NCI-H2227 treated with DMSO at 0.1 percent for 48 hours (cell line): ENCODE measurements around the gene COQ8A.
"Not testable (repeated sequence)": the region's sequence is repeated elsewhere in the genome, so short reads cannot be mapped to it uniquely, and the experiment has no call there.

Experiments used
- DNase-seq: peaks from one replicate; lab custom pipeline; 2025; lab: John Stamatoyannopoulos, UW

Gene COQ8A

GRCh38 chr1:226929260-226930111, 10.6 kb upstream of the COQ8A start:
- DNase-seq, result not testable (repeated sequence)

- DNase-seq, result no peak
Observed at GRCh38 chr1:226934483-226935237, 5.4 kb upstream of the COQ8A start.

DNA sequence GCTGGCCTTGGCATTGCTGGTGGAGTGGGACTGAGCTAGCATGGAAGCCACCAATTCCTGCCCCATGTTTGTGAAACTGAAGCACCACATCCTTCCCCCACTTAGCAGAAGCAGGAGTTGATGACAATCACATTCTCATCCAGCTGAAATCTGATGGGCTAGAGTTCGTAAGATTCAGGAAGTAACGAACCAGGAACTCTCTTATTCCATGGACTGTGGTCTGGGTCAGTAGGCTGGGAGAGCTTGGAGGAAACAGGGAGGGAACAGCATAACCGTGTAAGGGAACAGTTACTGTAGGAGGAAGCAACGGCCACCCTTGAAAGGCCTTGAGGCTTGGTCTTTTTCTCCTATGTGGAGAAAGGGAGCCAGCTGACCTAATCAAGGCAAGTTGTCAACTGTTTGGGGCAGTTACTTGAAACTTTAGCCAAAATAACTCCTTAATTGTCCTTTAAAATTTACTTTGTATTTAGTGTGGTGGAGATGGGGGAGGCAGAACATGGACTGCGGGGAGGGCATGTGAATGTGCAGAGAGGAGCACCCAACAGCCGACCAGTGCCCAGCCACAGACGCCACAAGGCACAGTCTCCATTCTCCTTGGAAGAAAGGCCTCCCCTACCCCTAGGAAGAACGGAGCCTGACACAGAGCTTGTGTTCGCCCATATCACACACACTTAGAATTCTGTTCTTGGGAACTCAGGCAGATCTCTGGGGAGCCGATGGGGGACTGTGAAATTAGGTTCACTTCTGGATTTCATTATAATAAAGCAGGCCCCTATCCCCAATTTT, 2.0 kb upstream of the COQ8A start:
- no peak for DNase-seq

DNA sequence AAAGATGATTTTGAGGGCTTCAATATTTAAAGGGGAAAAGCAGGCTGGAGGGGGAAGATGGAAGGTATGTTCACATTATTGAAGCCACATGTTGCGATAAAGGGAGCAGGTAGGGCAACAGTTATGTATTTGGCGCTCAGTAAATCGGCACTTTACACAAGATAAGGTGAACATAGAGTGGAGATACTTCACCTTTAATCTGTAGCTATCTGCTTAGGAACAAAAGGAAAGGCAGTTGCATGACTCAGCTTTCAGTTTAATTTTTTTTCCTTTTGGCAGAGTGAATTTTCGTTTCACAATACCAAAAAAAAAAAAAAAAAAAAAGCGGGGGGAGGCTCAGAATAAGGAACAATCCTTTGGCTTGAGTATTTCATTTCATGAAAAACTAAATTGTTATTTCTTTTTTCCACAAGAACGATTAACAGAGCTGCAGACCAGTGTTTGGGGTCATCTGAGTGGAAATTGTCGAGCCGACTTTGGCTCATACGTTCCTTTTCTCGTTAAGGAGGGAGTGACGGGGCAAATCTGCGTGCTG, 1.1 kb upstream of the COQ8A start:
- peak; percentile 41 for DNase-seq

DNA sequence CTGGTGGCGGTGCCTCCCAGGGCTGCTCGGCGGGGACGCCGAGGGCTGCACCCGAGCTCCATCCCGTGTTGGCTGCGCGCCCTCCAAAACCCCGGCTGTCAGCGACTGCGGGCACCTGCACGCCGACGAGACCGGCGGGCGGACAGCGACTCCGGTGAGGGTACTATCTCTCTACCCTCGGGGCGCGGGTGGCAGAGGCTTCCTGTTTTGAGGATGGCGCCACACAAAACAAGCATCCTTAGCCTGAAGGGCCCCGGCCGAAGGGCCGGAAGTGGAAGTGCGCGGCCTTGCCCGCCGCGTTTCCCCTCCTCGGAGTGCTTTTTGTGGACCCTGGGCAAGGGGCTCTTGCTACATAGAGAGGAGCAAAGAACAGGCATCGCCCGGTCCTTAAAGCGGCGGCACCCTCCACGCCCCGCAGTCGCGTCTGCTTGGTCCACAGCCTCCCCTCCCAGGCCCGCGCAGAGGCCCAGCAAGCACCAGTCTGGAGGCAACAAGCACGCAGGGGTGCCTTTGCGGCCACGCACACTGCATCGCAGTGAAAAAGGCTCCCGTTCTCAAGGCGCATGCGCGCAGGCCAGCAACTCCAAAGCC, 561 bp upstream of the COQ8A start:
- peak; percentile 70 for DNase-seq

GRCh38 chr1:226940806-226941067, 643 bp downstream of the COQ8A start:
- DNase-seq, result no peak

- no peak for DNase-seq
Observed at GRCh38 chr1:226942392-226942791, 2.3 kb downstream of the COQ8A start.

- no peak for DNase-seq
Observed at GRCh38 chr1:226943156-226943555, 3.1 kb downstream of the COQ8A start.

GRCh38 chr1:226943927-226944326, 3.8 kb downstream of the COQ8A start:
- no peak for DNase-seq

DNA sequence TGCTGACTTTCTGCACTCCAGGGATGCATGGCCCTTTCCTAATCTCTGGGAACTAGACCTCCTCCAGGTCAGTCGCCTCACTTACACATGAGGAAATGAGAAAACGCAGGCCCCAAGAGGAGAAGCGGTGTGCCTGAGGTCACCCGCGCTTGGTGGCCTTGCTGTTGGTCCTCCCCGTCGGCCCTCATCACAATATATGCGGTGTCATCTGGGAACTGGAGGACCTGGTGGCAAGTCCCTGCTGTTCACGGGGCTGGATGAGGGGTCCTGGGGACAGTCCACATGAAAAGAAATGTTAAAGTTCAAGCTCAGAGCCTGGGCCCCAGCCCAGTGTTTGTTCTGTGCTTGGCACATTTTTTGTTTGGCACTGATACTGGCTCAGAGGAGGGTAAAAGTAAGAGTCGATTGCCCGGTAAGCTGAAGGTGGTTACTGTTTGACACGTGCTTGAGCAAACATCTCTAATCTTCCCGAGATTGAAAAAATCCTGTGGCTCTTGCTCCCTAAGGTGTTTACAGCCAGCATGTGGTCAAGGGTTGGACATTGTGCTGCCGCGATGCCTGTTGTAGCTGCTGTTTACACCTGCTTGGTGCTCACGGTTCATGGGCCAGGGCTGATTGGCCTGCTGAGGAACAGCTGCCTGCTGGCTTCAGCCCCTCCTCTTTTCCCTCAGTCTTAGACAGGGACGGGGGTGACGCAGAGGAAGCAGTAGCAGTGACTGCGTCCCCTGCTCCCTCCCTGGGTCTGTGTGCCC, 5.2 kb downstream of the COQ8A start:
- DNase-seq, result peak; percentile 37

GRCh38 chr1:226945858-226946245, 5.8 kb downstream of the COQ8A start:
- no peak for DNase-seq

DNA sequence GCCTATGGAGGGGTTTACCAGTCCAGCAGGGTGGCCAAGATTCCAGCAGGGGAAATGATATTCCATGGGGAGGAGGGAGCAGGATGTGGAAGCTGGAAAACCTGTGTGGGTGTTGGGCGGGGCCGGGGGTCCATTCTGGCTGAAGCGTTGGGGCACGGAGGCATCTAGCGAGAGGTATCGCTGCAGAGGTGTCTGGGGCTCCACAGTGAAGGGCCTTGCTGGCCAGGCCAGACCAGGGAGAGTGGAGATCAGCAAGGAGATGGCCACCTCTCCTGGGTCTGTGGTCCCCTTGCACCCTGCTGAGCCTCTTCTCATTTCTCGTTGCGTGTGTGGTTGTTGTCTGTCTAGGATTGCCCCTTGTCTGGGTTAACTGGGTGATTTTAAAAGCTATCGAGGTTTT, 6.2 kb downstream of the COQ8A start:
- no peak for DNase-seq

DNA sequence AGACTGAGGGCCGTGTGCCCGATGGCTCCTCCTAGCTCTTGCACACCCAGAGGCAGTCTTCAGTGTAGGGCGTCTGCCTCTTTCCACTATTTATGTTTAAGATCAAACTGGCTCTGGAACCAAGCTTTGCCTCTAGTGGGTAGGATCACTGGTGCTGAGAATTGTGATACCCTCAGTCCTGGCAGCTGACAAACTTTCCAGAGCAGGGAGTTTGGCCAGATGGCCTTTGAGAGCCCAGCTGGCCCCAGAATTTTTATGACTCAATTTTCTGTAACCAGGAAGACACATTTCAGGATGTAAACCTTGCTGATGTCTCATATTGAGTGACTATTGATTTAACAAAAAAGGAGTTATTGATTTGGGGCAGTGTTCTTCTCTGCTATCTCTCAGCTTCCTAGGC, 6.7 kb downstream of the COQ8A start:
- no peak for DNase-seq

- DNase-seq, result no peak
Observed at GRCh38 chr1:226948051-226948450, 8.0 kb downstream of the COQ8A start.

GRCh38 chr1:226948480-226948879, 8.4 kb downstream of the COQ8A start:
- DNase-seq, result no peak

- DNase-seq, result no peak
Observed at GRCh38 chr1:226948996-226949395, 8.9 kb downstream of the COQ8A start.

DNA sequence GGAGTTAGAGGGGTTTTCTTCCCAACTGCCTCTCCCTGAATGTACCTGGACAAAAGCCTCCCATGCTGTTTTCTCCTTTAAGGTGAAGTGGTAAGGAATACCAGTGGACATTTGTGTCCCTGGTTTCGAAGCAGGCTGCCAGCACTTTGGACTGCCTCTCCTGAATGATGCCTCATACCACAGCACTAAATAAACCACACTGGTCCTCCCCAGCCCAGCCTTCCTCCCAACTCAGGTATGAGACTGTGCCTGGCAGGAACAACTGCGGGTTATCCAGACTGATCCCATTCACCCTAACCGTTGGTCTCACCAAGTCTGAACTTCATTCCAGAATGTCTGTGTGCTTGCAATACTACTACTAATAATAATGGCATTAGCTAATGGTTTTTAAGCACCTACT, 9.3 kb downstream of the COQ8A start:
- no peak for DNase-seq

DNA sequence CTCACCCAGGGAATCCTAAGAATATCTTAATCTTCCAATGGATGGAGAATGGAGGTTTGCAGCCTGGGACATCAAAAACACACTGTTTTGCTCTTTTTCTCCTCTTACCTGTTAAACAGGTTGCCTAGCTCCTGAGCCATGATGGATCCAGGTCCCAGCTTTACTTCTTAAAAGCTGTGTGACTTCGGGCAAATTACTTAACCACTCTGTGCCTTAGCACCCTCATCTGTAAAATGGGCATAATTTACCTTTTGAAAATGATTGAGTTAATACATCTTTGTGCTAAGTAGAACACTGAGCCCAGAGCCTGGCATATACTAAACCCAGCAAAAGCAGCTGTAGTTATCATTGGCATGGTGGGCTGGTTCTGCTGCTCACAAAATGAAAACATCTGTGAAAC, 10.2 kb downstream of the COQ8A start:
- no peak for DNase-seq

- DNase-seq, result no peak
Observed at GRCh38 chr1:226950871-226951270, 10.8 kb downstream of the COQ8A start.

- DNase-seq, result no peak
Observed at GRCh38 chr1:226951286-226952117, 11.4 kb downstream of the COQ8A start.

DNA sequence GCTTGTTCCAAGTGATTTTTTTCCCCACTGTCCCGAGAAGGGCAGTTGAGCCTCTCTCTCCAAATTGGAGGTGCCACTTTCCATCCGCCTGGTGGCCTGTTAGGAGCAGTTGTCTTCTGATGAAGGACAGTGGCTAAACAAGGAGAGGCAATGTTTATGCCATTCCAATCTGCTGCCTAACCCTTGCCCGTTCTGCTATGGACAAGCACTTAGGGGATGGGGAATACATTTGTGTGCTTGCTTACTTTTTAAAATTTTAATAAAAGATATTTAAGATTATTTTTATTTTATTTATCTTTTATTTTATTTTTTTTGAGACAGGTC, 12.0 kb downstream of the COQ8A start:
- DNase-seq, result no peak
